ENCODE measurements around the gene GPC6. TPM values are rescaled to one million over a fixed set of nuclear protein-coding genes. Genes with fewer than 3 reads are reported as not detected.

GPC6 gene
- total and polyA plus RNA-seq, 4 donors, result 5.9 to 29.1 (median 18.2) TPM

DNA sequence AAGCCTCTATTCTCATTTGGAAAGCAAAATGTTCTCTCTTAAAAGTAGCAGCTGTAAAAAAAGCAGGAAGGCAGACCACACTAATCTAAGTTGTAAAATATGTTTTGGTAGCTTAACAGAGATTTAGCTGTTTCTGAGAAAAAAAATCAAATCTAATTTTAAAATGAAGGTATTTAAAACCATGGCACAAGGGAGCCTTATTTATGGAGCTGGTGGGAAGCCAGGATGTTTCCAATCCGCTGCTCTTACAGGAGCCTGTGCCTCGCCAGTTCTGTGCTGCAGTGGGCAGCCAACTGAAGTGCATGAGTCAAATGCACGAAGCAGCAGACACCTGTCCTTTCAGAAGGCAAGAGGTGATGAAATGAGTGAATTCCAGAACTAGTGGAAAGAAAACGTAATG, 28.2 kb downstream of the GPC6 start (continued):
- TF ChIP-seq, protein P1, sequence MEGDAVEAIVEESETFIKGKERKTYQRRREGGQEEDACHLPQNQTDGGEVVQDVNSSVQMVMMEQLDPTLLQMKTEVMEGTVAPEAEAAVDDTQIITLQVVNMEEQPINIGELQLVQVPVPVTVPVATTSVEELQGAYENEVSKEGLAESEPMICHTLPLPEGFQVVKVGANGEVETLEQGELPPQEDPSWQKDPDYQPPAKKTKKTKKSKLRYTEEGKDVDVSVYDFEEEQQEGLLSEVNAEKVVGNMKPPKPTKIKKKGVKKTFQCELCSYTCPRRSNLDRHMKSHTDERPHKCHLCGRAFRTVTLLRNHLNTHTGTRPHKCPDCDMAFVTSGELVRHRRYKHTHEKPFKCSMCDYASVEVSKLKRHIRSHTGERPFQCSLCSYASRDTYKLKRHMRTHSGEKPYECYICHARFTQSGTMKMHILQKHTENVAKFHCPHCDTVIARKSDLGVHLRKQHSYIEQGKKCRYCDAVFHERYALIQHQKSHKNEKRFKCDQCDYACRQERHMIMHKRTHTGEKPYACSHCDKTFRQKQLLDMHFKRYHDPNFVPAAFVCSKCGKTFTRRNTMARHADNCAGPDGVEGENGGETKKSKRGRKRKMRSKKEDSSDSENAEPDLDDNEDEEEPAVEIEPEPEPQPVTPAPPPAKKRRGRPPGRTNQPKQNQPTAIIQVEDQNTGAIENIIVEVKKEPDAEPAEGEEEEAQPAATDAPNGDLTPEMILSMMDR (IDR thresholded peaks at IDR 0.05; ENCODE audit: low read depth, low read length, missing input control), result no peak
- TF ChIP-seq, protein P2, sequence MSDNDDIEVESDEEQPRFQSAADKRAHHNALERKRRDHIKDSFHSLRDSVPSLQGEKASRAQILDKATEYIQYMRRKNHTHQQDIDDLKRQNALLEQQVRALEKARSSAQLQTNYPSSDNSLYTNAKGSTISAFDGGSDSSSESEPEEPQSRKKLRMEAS (IDR thresholded peaks at IDR 0.05), result no peak
- TF ChIP-seq HNF4A (conservative IDR thresholded peaks at IDR 0.05) (no peak), FOXA1 (IDR thresholded peaks at IDR 0.05) (no peak), RXRA (IDR thresholded peaks at IDR 0.05) (no peak), FOXA2 (IDR thresholded peaks at IDR 0.05) (no peak), GABPA (IDR thresholded peaks at IDR 0.05 in 1 of 2, conservative IDR thresholded peaks at IDR 0.05 in 1 of 2) (no peak)
- TF ChIP-seq, protein P3, sequence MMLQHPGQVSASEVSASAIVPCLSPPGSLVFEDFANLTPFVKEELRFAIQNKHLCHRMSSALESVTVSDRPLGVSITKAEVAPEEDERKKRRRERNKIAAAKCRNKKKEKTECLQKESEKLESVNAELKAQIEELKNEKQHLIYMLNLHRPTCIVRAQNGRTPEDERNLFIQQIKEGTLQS (IDR thresholded peaks at IDR 0.05), result no peak

DNA sequence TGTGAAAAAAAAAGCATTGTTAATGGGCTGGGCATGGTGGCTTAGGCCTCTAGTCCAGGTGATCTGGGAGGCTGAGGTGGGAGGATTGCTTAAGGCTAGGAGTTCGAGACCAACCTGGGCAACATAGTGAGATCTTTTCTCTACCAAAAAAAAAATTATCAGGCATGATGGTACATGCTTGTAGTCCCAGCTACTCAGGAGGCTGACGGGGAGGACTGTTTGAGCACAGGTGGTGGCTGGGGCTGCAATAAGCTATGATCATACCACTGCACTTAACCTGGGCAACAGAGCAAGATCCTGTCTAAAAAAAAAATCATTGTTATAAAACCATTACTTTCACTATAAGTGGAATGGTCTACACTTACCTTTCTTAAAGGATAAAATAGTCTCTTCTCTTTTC, 30.4 kb downstream of the GPC6 start:
- Histone ChIP-seq H3K27ac (ENCODE audit: low read depth in 1 of 2, low read length in 2 of 2) (no peak overlapping the region), H3K9ac (ENCODE audit: low read depth in 1 of 2, low read length in 2 of 2) (no peak overlapping the region)

DNA sequence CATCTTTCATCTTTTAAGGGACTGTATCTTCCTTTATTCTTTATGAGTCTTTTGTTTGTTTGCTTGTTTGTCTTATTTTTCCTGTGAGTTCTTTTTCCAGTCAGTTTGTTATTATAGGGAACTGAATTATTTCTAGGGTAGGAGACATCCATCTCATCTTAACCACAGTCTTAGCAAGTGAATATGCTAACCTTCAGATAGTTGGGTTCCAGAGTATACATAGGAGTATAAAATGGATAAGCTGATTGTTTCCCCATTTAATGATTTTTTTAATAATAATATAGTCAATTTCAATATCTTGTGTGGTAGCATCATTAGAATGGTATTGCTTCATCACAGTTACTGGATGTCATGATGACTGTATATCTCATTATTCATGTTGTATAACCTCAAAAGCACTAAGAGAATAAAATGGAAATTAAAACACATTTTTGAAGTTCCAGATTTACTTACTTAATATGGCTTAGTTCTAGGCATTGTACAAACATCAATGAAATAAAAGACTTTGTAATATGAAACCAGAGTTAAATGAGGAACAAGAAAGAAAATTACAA, 33.0 kb downstream of the GPC6 start:
- no peaks in the 10 kb centered on the region for H3K27me3 ChIP-seq (ENCODE audit: control insufficient read depth in 4 of 4, insufficient read depth in 4 of 4, low read length in 3 of 4)

More for the DNA sequence above, 30.4 kb downstream of the GPC6 start:
- WGBS, result 93% methylated on average over 2 of the region's 2 CpGs
- Histone ChIP-seq H3K9me3 (ENCODE audit: control insufficient read depth in 4 of 4, low read length in 3 of 4) (no peaks in the 10 kb centered on the region), H3K4me1 (ENCODE audit: control insufficient read depth in 4 of 4, insufficient read depth in 4 of 4, low read length in 3 of 4) (peaks cover 0 to 6% (median 0%) of the 10 kb centered on the region in 4 donors), H3K4me3 (ENCODE audit: low read depth in 1 of 3, low read length in 3 of 3) (no peak overlapping the region), H3K27me3 (ENCODE audit: control insufficient read depth in 4 of 4, insufficient read depth in 4 of 4, low read length in 3 of 4) (no peaks in the 10 kb centered on the region), H3K36me3 (ENCODE audit: control insufficient read depth in 4 of 4, insufficient read depth in 3 of 4, low read depth in 1 of 4, low read length in 3 of 4) (no peaks in the 10 kb centered on the region)
- no peak for DNase-seq (ENCODE audit: low spot score)
- TF ChIP-seq, protein P4, sequence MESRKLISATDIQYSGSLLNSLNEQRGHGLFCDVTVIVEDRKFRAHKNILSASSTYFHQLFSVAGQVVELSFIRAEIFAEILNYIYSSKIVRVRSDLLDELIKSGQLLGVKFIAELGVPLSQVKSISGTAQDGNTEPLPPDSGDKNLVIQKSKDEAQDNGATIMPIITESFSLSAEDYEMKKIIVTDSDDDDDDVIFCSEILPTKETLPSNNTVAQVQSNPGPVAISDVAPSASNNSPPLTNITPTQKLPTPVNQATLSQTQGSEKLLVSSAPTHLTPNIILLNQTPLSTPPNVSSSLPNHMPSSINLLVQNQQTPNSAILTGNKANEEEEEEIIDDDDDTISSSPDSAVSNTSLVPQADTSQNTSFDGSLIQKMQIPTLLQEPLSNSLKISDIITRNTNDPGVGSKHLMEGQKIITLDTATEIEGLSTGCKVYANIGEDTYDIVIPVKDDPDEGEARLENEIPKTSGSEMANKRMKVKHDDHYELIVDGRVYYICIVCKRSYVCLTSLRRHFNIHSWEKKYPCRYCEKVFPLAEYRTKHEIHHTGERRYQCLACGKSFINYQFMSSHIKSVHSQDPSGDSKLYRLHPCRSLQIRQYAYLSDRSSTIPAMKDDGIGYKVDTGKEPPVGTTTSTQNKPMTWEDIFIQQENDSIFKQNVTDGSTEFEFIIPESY (IDR thresholded peaks at IDR 0.05), result no peak
- no peak for TF ChIP-seq RAD21 (IDR thresholded peaks at IDR 0.05)

More for the DNA sequence above, 33.0 kb downstream of the GPC6 start:
- Histone ChIP-seq H3K9me3 (ENCODE audit: control insufficient read depth in 4 of 4, low read length in 3 of 4) (no peaks in the 10 kb centered on the region), H3K4me1 (ENCODE audit: control insufficient read depth in 4 of 4, insufficient read depth in 4 of 4, low read length in 3 of 4) (peaks cover 0 to 6% (median 0%) of the 10 kb centered on the region in 4 donors), H3K4me3 (ENCODE audit: low read depth in 1 of 3, low read length in 3 of 3) (no peak overlapping the region), H3K9ac (ENCODE audit: low read depth in 1 of 2, low read length in 2 of 2) (no peak overlapping the region), H3K27ac (ENCODE audit: low read depth in 1 of 2, low read length in 2 of 2) (no peak overlapping the region), H3K36me3 (ENCODE audit: control insufficient read depth in 4 of 4, insufficient read depth in 3 of 4, low read depth in 1 of 4, low read length in 3 of 4) (no peaks in the 10 kb centered on the region)
- TF ChIP-seq, protein P3 (IDR thresholded peaks at IDR 0.05), result no peak
- TF ChIP-seq JUND (IDR thresholded peaks at IDR 0.05), result no peak
- no peak for DNase-seq (ENCODE audit: low spot score)

Data from liver (tissue), 9 donors.